ENCODE results near the gene SACS. TPM values are rescaled to one million over a fixed set of nuclear protein-coding genes. Genes with fewer than 3 reads are reported as not detected.

SACS gene
- total RNA-seq, 4 donors from 2014 or later = 4.4 to 7.6 (median 5.5) TPM

DNA sequence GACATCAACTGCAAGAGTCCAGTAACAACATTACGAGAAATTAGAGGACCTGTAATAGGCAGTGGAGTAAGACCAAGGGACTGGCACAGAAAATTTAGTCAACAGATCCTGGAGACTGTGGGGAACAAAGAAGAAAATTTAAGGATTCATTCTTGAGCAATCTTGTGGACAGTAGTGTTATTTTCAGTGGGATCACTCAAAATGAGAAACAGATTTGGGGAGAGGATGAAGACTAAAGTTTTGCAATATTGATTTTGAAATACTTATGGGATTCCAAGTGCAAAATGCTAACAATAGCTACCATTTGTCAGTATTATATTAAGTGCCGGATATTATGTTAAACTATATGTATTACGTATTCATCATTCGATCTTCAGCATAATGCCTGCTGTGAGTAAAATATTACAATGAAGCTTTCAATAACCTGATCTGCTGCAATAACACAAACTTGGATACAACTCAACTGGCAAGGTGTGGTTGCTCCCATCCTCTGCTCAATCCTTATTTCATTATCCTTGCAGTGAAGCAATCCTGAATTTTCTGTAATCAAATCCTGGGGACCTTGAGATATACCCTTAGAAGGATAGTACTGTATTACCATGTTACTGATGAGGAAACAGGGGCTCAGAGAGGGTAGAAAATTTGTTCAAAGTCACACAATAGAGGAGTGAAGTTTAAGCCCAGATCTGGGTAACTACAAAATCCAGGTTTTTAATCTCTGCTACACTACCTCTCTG is 84.2 kb downstream of the SACS start:
- DNase-seq = no peak
- H3K4me3 ChIP-seq = no peak overlapping the region
- H3K9me3 ChIP-seq = no peaks in the 10 kb centered on the region
- intact Hi-C loops (cut with DNase I; ENCODE audit: low total_unique reads) = no loop called here
- TF ChIP-seq POLR2AphosphoS5 (IDR thresholded peaks at IDR 0.05) (no peak), EP300 (IDR thresholded peaks at IDR 0.05; ENCODE audit: low read depth) (no peak), POLR2A (IDR thresholded peaks at IDR 0.05) (no peak)
- TF ChIP-seq, protein P1, sequence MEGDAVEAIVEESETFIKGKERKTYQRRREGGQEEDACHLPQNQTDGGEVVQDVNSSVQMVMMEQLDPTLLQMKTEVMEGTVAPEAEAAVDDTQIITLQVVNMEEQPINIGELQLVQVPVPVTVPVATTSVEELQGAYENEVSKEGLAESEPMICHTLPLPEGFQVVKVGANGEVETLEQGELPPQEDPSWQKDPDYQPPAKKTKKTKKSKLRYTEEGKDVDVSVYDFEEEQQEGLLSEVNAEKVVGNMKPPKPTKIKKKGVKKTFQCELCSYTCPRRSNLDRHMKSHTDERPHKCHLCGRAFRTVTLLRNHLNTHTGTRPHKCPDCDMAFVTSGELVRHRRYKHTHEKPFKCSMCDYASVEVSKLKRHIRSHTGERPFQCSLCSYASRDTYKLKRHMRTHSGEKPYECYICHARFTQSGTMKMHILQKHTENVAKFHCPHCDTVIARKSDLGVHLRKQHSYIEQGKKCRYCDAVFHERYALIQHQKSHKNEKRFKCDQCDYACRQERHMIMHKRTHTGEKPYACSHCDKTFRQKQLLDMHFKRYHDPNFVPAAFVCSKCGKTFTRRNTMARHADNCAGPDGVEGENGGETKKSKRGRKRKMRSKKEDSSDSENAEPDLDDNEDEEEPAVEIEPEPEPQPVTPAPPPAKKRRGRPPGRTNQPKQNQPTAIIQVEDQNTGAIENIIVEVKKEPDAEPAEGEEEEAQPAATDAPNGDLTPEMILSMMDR (IDR thresholded peaks at IDR 0.05) = no peak
- no peaks in the 10 kb centered on the region for H3K36me3 ChIP-seq
- no peak overlapping the region for H3K27ac ChIP-seq
- H3K4me1 ChIP-seq = no peaks in the 10 kb centered on the region
- WGBS, 2 donors (ENCODE audit: low coverage in 1 of 2) = 90 to 94% methylated on average over 4 of the region's 4 CpGs
- no peaks in the 10 kb centered on the region for H3K27me3 ChIP-seq
- in situ Hi-C loops (cut with MboI; ENCODE audit: low pct_ligation_motif_present in 1 of 4, low pct_unique_long_range_greater_than_20kb in 1 of 4, low sequenced_read_pairs in 3 of 4) = no loop called here

DNA sequence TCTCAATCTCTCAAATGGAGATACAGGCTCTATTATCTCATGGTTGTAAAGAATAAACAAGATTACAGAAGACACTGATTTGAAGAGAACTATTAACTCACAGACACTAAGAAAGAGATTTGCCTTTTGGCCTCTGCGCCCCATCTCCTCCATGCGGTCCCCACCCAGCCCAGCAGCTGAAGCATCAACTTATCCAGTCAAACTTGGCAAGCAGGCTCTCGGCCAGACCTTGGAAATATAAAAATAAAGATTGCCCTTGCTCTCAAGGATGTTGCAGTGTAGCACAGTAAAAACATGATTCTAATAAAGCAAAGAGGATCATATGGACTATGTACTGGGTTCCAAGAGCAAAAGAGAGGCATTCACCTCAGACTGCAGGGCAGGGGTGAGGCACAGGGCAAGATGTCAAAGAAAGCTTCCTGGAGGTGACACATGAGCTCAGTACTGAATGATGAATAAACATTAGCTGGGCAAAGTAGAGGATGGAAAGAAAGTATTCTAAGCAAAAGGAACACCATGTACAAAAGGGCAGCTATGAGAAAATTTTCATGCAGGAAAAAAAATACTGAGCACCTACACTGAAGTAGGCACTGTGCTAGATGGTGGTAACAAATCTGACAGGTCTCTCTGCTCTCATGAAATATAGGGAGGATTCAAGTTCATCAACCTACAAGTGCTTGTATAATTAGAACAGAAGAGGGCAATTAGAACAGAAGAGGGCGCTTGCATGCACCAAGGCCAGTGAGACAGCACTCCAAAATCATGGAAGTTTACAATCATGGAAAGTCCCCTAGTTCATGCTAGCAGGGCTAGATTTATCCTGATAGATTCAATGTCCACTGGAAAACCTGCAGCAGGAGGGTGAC is 85.0 kb downstream of the SACS start:
- intact Hi-C loops (cut with DNase I; ENCODE audit: low total_unique reads) = no loop called here
- Histone ChIP-seq H3K36me3 (no peaks in the 10 kb centered on the region), H3K4me1 (no peaks in the 10 kb centered on the region), H3K27ac (no peak overlapping the region), H3K9me3 (no peaks in the 10 kb centered on the region), H3K27me3 (no peaks in the 10 kb centered on the region), H3K4me3 (no peak overlapping the region)
- in situ Hi-C loops (cut with MboI; ENCODE audit: low pct_ligation_motif_present in 1 of 4, low pct_unique_long_range_greater_than_20kb in 1 of 4, low sequenced_read_pairs in 3 of 4) = no loop called here
- no peak for DNase-seq
- TF ChIP-seq POLR2A (IDR thresholded peaks at IDR 0.05) (no peak), EP300 (IDR thresholded peaks at IDR 0.05; ENCODE audit: low read depth) (no peak), POLR2AphosphoS5 (IDR thresholded peaks at IDR 0.05) (no peak)
- TF ChIP-seq, protein P1 (IDR thresholded peaks at IDR 0.05) = no peak
- WGBS, 2 donors (ENCODE audit: low coverage in 1 of 2) = 83 to 92% methylated on average over 4 of the region's 4 CpGs

DNA sequence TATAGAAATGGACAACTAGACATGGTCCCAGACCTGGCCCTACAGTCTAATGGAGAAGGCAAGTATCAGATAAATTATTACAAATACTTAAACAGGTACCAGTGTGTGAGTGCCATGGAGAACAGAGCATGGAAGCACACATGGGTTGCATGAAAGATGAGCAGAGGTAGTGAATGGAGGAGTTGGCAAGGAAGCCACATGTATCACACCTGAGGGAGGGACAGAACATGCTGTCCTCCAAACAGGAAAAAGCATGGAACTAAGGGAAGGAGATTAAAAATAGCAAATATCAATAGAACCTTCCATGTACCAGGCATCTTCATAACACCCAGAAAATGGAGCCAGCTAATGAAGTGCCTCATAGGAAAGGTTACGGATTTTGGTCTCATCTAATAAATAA is 85.9 kb downstream of the SACS start:
- intact Hi-C loops (cut with DNase I; ENCODE audit: low total_unique reads) (no loop called here), in situ Hi-C loops (cut with MboI; ENCODE audit: low pct_ligation_motif_present in 1 of 4, low pct_unique_long_range_greater_than_20kb in 1 of 4, low sequenced_read_pairs in 3 of 4) (no loop called here)
- H3K27ac ChIP-seq = no peak overlapping the region
- H3K36me3 ChIP-seq = no peaks in the 10 kb centered on the region
- no peaks in the 10 kb centered on the region for H3K9me3 ChIP-seq
- WGBS, 2 donors (ENCODE audit: low coverage in 1 of 2) = 92% methylated on average over 1 of the region's 1 CpG
- H3K27me3 ChIP-seq = no peaks in the 10 kb centered on the region
- DNase-seq = no peak
- TF ChIP-seq EP300 (IDR thresholded peaks at IDR 0.05; ENCODE audit: low read depth) (no peak), POLR2A (IDR thresholded peaks at IDR 0.05) (no peak), POLR2AphosphoS5 (IDR thresholded peaks at IDR 0.05) (no peak)
- TF ChIP-seq, protein P1 (IDR thresholded peaks at IDR 0.05) = no peak
- no peaks in the 10 kb centered on the region for H3K4me1 ChIP-seq
- no peak overlapping the region for H3K4me3 ChIP-seq

DNA sequence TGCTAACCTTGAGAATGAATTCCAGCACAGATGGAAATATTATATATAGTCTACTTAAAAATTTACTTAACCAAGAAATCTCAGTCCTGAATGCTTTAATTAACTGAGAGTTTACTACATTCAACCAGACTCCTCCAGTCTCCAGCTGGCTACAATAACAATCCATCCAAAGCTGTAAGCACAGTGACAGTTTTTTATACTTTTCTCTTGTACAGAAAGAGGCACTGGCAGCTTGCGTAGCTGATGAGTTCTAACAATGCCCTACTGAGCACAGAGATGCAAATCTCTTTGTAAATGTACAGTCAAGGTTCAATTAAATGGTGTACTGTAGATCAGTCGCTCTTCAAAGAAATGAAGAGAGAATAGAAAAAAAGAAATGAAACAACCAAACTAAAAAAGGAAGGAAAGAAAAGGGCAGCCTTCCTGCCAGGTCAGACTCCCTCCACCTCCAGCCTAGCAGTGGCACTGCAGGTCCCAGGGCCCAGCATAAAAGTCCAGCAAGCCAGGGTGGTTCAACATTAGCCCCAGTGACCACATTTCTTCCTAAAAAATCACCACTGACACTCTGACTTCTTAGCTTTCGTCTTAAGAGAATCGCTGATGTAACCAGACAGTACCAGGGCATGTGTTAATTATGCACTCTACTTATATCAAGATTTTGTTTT is 88.4 kb downstream of the SACS start:
- H3K9me3 ChIP-seq = no peaks in the 10 kb centered on the region
- peaks cover 0 to 9% (median 0%) of the 10 kb centered on the region in 4 donors for H3K36me3 ChIP-seq
- intact Hi-C loops (cut with DNase I; ENCODE audit: low total_unique reads) (no loop called here), in situ Hi-C loops (cut with MboI; ENCODE audit: low pct_ligation_motif_present in 1 of 4, low pct_unique_long_range_greater_than_20kb in 1 of 4, low sequenced_read_pairs in 3 of 4) (no loop called here)
- 79 to 83% methylated on average over 4 of the region's 4 CpGs for WGBS, 2 donors (ENCODE audit: low coverage in 1 of 2)
- H3K27me3 ChIP-seq = no peaks in the 10 kb centered on the region
- H3K4me1 ChIP-seq = no peaks in the 10 kb centered on the region
- DNase-seq = no peak
- TF ChIP-seq EP300 (IDR thresholded peaks at IDR 0.05; ENCODE audit: low read depth) (no peak), POLR2AphosphoS5 (IDR thresholded peaks at IDR 0.05) (no peak), POLR2A (IDR thresholded peaks at IDR 0.05) (no peak)
- TF ChIP-seq, protein P1 (IDR thresholded peaks at IDR 0.05) = no peak
- no peak overlapping the region for H3K27ac ChIP-seq
- no peak overlapping the region for H3K4me3 ChIP-seq
